ENCODE measurements around the gene EBPL.
"Not testable (repeated sequence)": the region's sequence is repeated elsewhere in the genome, so short reads cannot be mapped to it uniquely, and the experiment has no call there.

The EBPL gene

DNA sequence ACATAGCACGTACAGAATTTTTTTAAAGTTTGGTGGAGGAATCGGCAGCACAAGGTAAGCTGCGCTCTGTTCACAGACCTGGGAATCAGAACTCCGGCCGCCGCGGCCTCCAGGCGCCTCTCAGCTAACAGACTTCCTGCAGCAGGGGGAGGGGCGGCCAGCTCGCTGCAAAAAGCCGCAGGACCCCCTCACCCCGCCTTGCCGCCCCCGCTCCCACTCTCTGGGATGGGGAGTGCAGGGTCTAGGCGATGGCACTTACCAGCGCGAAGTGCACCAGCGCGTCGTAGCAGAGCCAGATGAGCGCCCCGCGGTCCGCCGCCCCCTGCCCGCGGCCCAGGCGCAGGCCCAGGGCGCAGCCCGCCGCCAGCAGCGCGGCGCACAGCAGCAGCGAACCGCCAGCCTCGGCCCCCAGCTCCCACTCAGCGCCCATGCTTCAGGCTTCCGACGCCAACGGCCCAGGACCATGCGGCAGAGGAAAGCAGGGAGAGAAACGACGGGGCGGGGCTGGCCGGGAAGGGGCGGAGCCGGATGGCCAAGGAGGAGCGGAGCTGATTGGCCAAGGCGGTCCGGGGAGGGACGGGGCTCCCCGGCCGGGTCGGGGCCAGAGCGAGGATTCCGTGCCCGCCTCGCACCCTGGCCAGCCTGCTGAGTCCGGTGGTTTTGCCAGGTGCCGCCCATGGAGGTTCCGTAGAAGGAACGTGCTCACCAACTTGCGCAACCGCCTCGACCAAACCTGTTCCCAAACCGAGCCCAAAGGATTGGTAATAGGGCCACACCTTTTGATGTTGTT, at the start of gene EBPL:
TSS of gene EBPL (minus strand) at position 492 of the 790 bp plus-strand sequence. CDS start at position 430, 62 bp downstream.
- FAIRE-seq, result peak; percentile 96

DNA sequence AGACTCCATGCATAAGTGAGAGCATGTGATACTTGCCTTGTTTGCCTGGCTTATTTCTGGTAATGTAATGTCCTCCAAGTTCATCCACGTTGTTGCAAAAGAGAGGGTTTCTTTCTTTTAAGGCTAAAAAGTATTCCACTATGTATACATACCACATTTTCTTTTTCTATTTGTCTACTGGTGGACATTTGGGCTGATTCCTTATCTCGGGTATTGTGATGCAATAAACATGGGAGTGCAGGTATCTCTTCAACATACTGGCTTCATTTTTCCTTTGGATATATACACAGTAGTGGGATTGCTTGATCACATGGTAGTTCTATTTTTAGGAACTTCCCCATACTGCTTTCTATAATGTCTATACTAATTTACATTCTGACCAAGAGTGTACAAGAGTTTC, 49.6 kb upstream of the EBPL start:
- FAIRE-seq (no peak), DNase-seq (ENCODE audit: extremely low spot score, insufficient read length, low read depth) (no peak)

More for the DNA sequence above, at the start of gene EBPL:
- DNase-seq (ENCODE audit: extremely low spot score, insufficient read length, low read depth), result peak; percentile 88

DNA sequence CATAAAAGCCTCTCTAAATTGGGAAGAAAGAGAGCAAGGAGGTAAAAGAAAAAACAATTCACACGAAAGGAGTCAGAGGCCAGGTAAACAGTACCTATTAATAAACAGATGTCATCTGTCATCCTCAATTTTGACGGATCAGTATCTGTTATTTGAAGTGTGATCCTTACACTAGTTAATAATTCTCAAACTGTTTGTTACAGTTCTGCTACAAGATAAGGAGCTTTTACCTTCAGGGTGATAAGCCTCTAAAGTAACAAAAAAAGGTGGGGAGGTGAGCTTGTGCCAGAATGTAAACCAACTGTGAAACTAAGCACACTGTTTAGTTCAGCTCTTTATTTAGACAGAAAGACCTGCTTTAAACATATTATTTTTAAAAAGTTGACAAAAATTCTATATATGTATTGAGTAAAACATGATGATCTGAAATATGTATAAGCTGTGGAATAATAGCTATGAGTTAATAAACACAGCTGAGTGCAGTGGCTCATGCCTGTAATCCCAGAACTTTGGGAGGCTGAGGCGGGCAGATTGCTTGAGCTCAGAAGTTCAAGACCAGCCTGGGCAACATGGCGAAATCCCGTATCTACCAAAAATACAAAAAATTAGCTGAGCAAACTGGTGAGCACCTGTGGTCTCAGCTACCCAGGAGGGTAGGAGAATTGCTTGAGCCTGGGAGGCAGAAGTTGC, 48.4 kb upstream of the EBPL start:
- FAIRE-seq, result no peak

DNA sequence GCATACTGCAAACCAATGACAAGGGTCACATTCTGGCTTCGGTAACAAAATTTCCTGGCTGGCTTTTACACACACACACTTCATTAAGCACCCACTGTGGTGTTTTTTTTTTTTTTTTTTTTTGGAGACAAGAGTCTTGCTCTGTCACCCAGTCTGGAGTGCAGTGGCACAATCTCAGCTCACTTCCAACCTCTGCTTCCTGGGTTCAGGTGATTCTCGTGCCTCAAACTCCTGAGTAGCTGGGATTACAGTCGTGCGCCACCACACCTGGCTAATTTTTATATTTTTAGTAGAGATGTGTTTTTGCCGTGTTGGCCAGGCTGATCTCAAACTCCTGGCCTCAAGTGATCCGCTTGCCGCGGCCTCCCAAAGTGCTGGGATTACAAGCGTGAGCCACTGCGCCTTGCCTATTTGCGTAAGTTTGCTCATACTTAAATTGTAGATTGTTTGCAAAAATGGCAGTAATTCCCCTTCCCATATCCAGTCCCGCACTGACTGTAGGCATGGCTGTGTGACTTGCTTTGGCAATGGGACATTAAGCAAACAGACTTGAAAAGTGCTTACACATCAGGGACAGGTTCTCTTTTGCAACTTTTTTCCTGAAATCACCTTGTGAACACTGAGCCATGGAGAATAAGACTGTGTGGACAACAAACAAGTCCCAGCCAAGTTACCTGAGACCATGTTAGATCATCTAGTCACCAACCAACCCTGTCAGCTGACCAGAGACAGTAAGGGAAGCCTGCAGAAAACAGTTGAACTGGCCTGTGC, 42.1 kb upstream of the EBPL start:
- FAIRE-seq (no peak), DNase-seq (ENCODE audit: extremely low spot score, insufficient read length, low read depth) (no peak)

More for the DNA sequence above, 48.4 kb upstream of the EBPL start:
- no peak for DNase-seq (ENCODE audit: extremely low spot score, insufficient read length, low read depth)

DNA sequence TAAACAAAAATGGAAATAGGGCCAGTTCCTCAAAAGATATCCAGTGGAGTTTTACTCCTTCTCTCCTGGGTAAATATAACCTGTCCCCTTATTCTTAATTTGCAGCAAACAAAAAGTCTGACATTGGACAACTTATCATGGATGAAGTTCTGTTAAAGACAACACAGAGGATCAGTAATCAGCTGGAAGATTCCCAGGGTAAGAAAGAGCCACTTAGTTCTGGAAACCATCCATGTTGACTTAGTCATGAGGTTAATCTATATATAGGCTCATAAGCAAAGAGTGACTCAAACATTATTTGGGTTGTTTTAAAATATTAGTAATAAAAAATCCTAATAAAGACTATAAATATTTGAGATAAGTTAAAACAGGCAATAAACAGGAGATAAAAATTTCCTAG, 40.5 kb upstream of the EBPL start:
- no peak for FAIRE-seq
- DNase-seq (ENCODE audit: extremely low spot score, insufficient read length, low read depth), result no peak

DNA sequence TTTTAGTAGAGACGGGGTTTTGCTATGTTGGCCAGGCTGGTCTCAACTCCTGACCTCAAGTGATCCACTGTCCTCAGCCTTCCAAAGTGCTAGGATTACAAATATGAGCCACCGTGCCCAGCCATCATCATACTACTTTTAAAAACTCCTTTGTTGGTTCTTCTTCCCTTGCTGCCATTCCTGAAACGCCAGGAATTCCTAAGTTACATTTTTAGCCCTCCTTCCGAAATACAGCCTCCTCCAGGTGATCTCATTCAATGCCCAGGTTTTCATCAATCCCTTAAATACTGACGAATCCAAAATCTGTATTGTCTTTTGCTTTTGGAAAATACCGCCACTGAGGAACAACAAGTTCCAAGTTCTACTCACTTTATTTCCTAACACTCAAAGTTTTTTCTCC, 25.3 kb upstream of the EBPL start:
- no peak for DNase-seq (ENCODE audit: extremely low spot score, insufficient read length, low read depth)
- no peak for FAIRE-seq

DNA sequence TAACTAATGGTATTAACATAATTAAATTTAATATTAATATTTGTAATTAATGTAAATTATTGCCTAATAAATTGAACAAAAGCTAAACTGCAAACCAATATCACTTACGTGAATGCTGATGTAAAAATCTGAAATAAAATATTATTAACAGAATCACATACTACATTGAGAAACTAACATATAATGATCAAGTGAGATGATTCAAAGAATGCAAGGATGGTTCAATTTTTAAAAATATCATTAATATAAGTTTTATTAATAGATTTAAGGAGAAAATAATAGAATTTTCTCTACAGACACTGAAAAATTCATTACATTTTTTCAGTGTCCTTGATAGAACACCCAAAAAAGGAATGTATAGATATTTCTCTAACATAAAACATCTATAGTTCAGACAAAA, 23.5 kb upstream of the EBPL start:
- DNase-seq (ENCODE audit: extremely low spot score, insufficient read length, low read depth) (no peak), FAIRE-seq (no peak)

DNA sequence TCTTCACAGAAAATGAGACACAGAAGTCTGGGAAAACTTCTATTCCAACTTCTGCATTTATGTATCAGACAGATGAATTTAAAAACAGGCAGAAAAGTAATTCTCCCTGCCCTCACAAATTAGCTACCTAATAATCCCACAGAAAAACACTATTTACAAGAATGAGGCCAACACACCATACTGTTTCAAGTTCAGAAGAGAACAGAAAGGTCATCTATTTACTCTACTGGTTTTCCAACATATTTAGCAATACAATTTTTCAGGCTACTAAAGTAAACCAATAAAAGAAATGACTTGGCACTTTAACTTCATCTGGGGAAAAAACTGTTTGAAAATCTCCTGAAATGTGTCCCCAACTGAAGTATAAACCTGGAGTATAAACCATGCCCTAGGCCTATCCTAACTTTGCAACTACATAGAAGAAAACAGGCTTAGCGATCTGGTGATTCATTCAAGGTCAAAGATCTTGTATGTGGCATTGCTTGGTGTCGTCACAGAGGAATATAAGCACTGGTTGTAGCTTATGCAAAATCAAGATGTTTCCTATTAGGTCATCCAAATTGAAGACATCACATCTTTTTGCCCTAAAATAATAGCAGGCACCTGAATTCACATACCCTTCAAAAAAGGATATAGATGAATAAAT, 20.1 kb upstream of the EBPL start:
- no peak for FAIRE-seq

DNA sequence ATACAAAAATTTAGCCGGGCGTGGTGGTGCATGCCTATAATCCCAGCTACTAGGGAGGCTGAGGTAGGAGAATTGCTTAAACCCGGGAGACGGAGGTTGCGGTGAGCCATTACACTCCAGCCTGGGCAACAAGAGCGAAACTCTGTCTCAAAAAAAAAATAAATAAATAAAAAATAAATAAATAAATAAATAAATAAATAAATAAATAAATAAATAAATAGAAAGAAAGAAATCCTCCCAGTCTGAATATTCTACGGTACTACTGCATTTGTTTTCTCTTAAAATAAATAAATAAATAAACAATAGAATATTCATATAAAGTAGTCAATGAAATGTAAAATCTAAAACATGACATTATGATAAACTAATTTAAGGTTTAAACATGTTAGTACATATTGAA, 13.0 kb upstream of the EBPL start:
- DNase-seq (ENCODE audit: extremely low spot score, insufficient read length, low read depth); FAIRE-seq: not testable (repeated sequence)

More for the DNA sequence above, 20.1 kb upstream of the EBPL start:
- DNase-seq (ENCODE audit: extremely low spot score, insufficient read length, low read depth), result no peak

DNA sequence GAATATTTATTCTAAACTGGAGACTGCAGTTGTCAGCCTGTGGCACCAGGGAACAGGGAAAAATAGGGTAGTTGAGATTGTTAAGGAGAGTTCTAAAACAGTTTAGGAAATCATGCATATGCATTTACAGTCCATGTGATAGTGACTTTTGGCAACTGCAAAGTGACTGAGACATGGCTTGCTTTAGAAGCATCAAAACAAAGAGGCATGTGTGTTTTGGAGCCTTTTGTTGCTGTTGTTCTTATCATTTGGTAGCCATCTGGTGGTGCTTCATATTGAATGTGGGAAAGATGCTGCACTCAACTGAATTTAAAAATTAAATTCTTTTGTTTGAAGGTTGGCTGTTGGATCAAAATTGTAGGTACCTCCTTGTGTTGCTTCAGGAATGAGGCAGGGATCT, 10.2 kb upstream of the EBPL start:
- DNase-seq (ENCODE audit: extremely low spot score, insufficient read length, low read depth) (no peak), FAIRE-seq (no peak)

DNA sequence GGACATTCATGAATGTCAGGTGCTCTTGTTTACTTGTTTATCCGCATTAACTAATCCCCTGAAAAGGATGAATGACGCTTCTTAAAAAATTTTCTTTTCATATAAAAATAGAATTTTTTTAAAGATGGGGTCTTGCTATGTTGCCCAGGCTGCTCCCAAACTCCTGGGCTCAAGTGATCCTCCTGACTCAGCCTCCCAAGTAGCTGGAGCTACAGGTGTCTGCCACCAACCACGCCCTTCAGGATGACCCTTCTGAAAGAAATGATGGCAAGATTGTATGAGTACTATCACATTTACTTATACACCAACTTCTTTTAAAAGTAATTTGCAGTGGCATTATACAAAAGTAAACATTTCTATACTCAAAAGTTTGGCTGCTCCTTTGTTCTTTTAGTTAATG, 6.2 kb upstream of the EBPL start:
- DNase-seq (ENCODE audit: extremely low spot score, insufficient read length, low read depth), result no peak
- no peak for FAIRE-seq

DNA sequence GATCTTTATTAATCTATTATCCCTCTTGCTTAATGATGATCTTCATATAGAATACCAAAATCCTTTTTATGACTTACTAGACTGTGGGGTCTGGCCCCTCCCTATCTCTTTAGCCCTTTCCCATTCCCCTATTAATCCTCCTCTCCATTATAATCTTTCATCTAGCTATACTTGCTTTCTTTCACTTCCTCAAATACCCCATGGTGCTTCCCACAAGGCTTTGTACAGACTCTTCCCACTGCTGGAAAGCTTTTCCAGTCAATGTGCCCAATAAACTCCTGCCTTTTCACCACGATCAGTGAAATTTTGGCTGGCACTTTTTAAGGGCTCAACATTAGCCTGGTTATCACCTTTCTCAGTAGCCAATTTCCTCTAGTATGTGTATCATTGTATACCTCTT, 3.2 kb upstream of the EBPL start:
- DNase-seq (ENCODE audit: extremely low spot score, insufficient read length, low read depth) (no peak), FAIRE-seq (no peak)

DNA sequence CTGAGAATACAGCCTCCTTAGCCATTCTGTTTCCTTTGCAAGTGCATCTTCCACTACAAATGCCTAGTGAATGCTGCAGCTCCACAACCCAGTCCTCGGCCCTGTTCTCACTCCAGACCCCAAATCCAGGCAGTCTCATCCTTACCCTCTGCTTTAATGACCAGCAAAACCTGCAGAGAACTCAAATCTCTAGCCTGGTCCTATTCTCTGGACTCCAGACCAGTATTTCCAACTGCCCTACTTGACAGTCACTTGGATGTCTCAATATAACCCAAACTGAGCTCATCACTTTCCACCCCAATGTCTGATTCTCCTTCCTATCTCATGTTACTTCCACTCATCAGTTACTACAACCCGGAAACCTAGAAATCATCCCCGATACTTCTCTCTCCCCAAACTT, 2.6 kb upstream of the EBPL start:
- DNase-seq (ENCODE audit: extremely low spot score, insufficient read length, low read depth) (no peak), FAIRE-seq (no peak)

DNA sequence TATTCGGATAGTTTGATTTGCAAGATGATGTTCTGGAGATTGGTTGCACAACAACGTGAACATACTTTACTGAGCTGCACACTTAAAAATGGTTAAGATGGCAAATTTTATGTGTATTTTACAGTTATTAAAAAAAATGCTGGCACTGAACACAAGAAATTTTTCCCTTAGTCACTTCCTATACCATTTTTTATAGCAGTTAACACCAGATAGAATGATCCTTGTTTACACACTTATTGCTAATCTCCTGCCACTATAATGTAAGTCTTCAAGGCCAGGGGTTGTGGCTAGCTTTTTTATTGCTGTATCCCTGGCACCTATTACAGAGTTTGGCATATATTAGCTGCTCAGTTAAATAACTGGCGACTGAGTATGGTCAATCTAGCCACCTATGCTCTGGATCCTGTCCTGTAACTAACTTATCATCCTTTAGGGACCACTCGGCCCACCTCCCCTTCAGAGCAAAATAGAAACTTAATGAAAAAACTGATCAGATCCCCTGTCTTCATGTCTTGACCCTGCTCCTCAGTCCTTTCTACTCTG, 2.0 kb upstream of the EBPL start:
- DNase-seq (ENCODE audit: extremely low spot score, insufficient read length, low read depth) (no peak), FAIRE-seq (no peak)

DNA sequence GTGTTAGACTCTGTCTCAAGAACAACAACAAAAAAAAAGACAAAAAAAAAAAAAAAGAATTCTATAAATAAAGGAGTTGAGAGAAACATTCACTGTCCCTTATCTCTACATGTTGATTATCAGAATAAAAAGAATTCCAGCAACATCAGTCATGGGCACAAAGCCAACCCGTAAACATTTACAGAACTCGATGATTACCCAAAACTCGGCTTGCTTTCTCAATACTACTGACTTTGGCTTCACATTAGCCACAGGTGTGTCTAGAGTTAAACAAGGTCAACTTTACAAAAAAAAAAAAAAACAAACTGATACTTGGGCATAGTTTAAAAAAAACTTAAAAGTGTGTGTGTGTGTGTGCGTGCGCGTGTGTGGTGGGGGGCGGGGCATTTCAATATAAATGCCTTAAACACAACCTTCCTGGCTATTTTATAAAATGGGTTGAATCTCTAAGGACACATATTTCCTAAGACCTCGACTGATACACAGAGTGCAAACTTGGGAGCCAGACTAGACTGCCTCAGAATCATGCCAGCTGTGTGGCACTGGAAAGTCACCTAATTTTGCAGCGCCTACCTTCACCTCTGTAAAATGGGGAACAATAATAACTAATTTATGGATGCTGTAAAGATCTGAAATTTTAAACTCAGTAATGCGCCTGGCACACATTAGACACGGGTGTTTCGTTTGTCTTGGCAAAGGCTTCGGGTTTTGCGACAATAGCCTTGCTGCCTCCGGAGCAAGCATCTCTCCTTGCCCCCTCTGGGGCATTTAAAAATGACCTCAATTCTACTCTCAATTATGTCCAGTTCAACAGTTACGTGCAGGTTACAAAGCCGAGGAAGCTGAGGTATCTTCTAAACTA, 922 bp downstream of the EBPL start:
- DNase-seq (ENCODE audit: extremely low spot score, insufficient read length, low read depth), result no peak
- FAIRE-seq, result peak; percentile 5

DNA sequence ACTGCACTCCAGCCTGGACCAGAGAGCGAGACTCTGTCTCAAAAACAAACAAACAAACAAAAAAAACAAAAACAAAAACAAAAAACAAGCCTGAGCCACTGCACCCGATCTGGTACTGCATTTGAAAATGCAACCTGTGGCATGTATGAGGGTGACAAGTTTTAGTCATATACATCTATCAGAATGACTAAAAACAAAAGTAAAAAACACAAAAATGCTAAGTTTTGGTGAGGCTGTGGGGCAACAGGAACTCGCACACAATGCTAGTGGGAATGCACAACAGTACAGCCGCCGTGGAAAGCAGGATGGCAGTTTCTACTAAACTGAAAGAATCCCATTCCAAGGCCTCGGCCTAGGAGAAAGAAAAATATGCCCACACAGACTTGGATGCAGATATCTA, 7.8 kb downstream of the EBPL start:
- no peak for DNase-seq (ENCODE audit: extremely low spot score, insufficient read length, low read depth)
- FAIRE-seq, result peak; percentile 52

DNA sequence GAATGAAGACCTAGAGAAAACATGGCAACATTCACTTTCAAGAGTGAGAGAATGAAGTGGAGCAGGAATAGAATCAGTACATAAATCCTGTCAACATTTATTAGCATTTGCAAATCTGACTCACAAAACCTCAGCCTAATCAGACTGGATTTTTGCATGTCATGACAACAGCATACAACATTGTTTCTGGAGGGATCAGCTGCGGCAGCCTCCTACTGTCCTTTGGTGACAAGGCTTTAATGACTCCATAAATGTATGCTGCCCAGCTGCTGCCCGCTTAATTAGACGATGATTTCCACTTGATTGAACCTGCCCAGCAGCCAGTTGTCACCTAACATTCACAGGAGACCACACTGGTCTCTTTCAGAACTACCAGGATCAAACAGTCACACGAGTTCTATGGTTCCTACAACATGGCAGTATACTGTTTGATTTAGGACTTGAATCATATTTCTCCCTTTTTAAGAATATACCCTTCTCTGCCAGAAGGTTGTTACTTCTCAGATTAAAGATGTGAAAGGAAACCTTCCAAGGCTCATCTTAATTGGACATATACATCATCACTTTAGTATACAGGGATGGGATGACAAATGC, 9.3 kb downstream of the EBPL start:
- FAIRE-seq, result no peak
- DNase-seq (ENCODE audit: extremely low spot score, insufficient read length, low read depth), result no peak

DNA sequence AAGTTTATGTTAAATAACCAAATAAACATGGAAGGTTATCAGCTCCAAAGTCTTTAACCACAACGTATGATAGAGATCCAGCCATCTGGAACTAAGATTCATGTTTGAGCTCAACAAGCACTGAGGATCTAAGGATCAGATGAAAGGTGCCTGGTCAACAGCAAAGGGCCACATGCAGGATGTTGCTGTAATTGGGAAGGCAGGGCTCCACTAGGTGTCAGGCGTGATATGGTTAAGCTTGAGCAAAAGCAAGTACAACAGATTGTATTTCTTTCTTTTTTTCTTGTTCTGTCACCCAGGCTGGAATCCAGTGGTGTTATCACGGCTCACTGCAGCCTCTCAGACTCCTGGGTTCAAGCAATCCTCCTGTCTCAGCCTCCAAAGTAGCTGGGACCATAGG, 12.0 kb downstream of the EBPL start:
- FAIRE-seq (peak; percentile 50), DNase-seq (ENCODE audit: extremely low spot score, insufficient read length, low read depth) (no peak)

Data from GM18507 (cell line).